Thymus (tissue), 11 donors: ENCODE measurements around the gene PLAA. TPM values are rescaled to one million over a fixed set of nuclear protein-coding genes. Genes with fewer than 3 reads are reported as not detected.

Experiments
- DNase-seq, 9 donors: peaks; one replicate each; pipeline ENCODE4 v3.0.0-alpha.2; 2013; ENCODE audit warnings: low spot score in 9 of 9, low read depth in 6 of 9, missing footprints in 1 of 9
- H3K27ac ChIP-seq, 2 donors: one replicate each; pipeline ENCODE4 v1.5.1; 2013; ENCODE audit warnings: control low read depth in 1 of 2, low read depth in 1 of 2, low read length in 1 of 2, mild to moderate bottlenecking in 1 of 2, moderate library complexity in 1 of 2
- H3K27me3 ChIP-seq, 2 donors: one replicate each; pipeline ENCODE4 v1.5.1; 2013; ENCODE audit warnings: low read length in 1 of 2; ENCODE audit not compliant: control insufficient read depth in 2 of 2, insufficient read depth in 1 of 2
- H3K36me3 ChIP-seq, 2 donors: one replicate each; pipeline ENCODE4 v1.5.1; 2013; ENCODE audit warnings: low read length in 1 of 2, mild to moderate bottlenecking in 1 of 2, moderate library complexity in 1 of 2; ENCODE audit not compliant: control insufficient read depth in 2 of 2, insufficient read depth in 2 of 2
- H3K4me1 ChIP-seq, 2 donors: one replicate each; pipeline ENCODE4 v1.5.1; 2013; ENCODE audit warnings: low read length in 2 of 2; ENCODE audit not compliant: control insufficient read depth in 2 of 2, insufficient read depth in 2 of 2
- H3K4me3 ChIP-seq, 2 donors: one replicate each; pipeline ENCODE4 v1.5.1; 2013; ENCODE audit warnings: low read length in 2 of 2, control low read depth in 1 of 2, mild to moderate bottlenecking in 1 of 2
- H3K9me3 ChIP-seq, 2 donors: one replicate each; pipeline ENCODE4 v1.5.1; 2013; ENCODE audit warnings: low read length in 1 of 2, mild to moderate bottlenecking in 1 of 2; ENCODE audit not compliant: control insufficient read depth in 2 of 2, insufficient read depth in 1 of 2
- WGBS: extraction: QIAGEN DNeasy Blood & Tissue Kit; methylation state at CpG from one replicate; pipeline ENCODE4 v1.1.7; 2013; 5-methylcytosine and 5-hydroxymethylcytosine counted together
- polyA plus RNA-seq: library from polyadenylated mRNA; stranded (reverse); fragments of 200-250 nt; gene quantifications from one replicate; pipeline ENCODE4 v1.2.3, GENCODE V29; 2013
- total RNA-seq: library from RNA; stranded (reverse); fragments of 120-200 nt; gene quantifications from one replicate; pipeline ENCODE4 v1.2.4, GENCODE V29; 2013
- donor health status: healthy.

PLAA gene
- total and polyA plus RNA-seq, 2 donors = 14.0 to 18.6 TPM

DNA sequence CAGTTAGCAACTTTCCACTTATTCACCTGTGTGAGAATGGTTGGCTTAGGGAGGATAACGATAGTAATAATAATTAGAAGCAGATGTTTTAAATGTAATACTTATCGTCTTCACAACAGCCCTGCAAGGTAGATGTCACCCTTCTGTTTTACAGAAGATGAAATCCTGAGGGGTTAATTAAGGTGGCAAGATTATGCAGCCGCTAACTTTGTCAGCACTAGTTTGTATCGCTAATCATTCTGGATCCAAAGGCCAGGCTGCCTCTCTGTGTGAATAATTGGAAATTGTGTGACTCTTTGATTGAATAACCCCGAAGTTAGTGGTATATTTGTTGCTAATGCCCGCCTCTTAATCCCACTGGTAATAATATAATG lies 9.8 kb upstream of the PLAA start:
- Histone ChIP-seq H3K4me1 (peaks cover 8 to 9% of the 10 kb centered on the region in 2 donors), H3K9me3 (no peaks in the 10 kb centered on the region), H3K27ac (peak overlapping the region; percentile 67 to 91), H3K27me3 (no peaks in the 10 kb centered on the region), H3K36me3 (no peaks in the 10 kb centered on the region), H3K4me3 (peak overlapping the region; percentile 57 to 84)
- no peak for DNase-seq
- WGBS = 52% methylated on average over 6 of the region's 6 CpGs

DNA sequence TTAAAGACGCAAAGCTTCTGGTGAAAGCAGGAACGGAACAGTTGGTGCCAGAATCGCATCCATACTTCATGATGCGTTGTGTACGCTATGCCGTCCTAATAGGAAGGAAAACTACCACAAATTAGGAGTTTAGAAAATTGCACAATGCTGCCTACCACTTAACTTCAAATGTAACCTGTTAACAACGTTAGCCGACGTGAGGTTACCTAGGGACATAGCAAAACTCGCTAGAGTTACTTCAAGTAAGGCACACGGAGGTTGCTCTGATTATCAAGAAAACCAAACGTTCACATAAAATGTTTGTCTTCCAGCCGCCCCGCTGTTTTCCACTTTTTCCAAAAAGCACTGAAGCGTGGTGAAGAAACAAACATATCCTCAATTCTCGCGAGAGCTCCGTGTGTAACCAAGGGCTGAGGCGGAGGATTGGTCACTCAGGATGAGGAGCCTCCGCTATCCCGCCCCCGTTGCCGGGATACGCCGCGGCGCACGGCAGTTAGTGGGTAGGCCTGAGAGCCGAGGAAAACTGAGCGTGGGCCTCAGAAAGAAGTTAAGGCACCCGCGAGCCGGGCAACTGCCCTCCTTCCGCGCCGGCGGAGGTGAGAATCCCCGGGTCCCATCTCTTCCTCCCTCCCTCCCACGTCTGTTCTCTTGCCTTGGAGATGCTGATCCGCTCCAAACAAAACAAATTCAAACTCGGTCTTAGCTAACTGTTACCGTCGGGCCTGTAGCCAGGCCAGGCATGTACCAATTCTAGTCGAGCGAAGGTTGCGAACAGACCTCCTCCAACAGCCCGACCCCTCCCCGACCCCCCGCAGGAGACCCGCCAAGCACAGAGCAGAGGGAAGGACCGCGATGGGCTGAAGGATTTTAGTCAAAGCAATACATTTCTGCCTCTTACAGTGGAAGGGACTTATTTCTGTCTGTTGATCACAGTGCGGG lies 9.1 kb upstream of the PLAA start, which contains the start of gene IFT74:
TSS of gene IFT74 (plus strand) at position 492 of the 939 bp plus-strand sequence. CDS start 5,556 bp downstream, outside the sequence.
- H3K4me1 ChIP-seq = peaks cover 8 to 9% of the 10 kb centered on the region in 2 donors
- H3K4me3 ChIP-seq = peak within 1 kb of the TSS; percentile 57 to 84
- H3K27me3 ChIP-seq = no peaks in the 10 kb centered on the region
- no peaks in the 10 kb centered on the region for H3K36me3 ChIP-seq
- under 1% methylated on average over 53 of the region's 53 CpGs for WGBS
- peak within 1 kb of the TSS; percentile 67 to 91 for H3K27ac ChIP-seq
- no peaks in the 10 kb centered on the region for H3K9me3 ChIP-seq
- DNase-seq = peak; percentile 89 to 98 (median 93)

DNA sequence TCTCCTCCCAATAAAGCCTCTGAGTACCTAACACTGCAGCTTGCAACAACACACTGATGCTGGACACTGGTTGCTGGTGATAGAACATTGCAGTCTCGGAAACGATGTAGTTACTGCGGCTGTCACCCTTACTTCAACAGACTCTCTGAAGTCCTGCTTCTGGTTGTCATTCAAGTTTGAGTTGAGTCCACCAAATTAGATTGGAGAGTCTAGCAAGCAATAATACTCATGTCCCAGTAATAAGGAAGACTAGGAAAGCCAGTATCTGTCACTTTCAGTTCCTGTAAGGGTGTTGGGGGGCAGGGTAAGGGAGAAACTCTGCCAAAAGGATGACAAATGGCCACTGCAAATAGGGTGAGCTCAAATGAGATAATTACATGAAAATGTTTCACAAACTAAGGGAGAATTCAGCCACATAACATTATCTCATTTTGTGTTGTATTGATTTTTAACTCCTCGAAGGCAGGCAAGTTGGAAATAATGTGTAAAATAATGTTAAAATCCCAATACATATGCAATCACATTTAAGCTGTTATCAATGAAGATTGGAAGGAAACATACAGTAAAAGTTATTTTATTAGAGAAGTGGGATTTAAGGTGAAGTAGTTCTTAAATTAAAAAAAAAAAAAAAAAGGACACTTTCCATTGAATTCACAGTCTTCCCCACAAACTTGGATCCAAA lies 8.3 kb upstream of the PLAA start:
- WGBS = 51% methylated on average over 4 of the region's 4 CpGs
- Histone ChIP-seq H3K4me3 (peak overlapping the region; percentile 57 to 84), H3K27me3 (no peaks in the 10 kb centered on the region), H3K9me3 (no peaks in the 10 kb centered on the region), H3K4me1 (peaks cover 8 to 9% of the 10 kb centered on the region in 2 donors), H3K27ac (peak overlapping the region; percentile 43 to 67), H3K36me3 (no peaks in the 10 kb centered on the region)
- peak in 1 of 9 donors; percentile 34 for DNase-seq

DNA sequence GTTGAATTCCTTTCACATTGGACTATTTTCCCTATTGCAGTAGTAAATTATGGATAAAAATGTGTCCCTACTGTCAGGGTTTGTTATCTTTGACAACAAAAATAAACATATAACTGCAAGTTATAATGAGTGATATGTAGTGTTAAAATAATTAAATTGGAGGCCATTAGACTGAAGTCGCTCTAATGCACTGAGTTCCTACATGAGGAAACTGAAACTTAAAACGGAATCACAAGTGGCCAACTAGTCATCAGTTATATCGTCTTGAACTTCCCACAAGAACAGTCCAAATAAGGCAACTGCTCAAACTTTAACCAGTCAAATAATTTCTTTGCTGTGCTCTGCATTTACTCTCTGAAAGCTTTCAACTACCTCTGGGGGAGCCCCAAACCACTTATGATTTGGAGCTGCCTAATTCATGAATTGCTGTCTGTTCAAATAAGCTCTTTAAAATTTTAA lies 7.0 kb upstream of the PLAA start:
- WGBS = 89% methylated on average over 3 of the region's 3 CpGs
- Histone ChIP-seq H3K9me3 (no peaks in the 10 kb centered on the region), H3K4me1 (peaks cover 8 to 9% of the 10 kb centered on the region in 2 donors), H3K27me3 (no peaks in the 10 kb centered on the region), H3K36me3 (no peaks in the 10 kb centered on the region), H3K27ac (peak overlapping the region in 1 of 2 donors; percentile 7), H3K4me3 (no peak overlapping the region)
- DNase-seq = no peak

DNA sequence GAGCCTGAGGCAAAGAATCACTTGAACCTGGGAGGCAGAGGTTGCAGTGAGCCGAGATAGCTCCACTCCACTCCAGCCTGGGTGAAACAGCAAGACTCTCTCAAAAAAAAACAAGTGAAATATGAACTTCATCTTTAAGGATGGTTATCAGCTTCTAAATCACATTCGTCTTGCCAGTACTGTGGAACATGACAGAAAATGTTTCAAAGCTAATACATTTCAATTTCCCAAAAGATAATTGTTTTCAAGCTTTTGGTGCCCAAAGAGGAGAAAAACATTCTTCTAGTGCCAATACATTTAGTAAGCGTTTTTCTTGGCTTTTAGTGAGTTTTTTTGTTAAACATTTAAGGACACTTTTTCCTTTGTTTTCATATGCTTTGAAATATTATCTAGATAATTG lies 4.8 kb upstream of the PLAA start:
- 95% methylated on average over 3 of the region's 3 CpGs for WGBS
- no peak for DNase-seq
- H3K36me3 ChIP-seq = no peaks in the 10 kb centered on the region
- no peak overlapping the region for H3K27ac ChIP-seq
- peaks cover 6 to 11% of the 10 kb centered on the region in 2 donors for H3K4me1 ChIP-seq
- no peaks in the 10 kb centered on the region for H3K9me3 ChIP-seq
- H3K27me3 ChIP-seq = no peaks in the 10 kb centered on the region
- H3K4me3 ChIP-seq = no peak overlapping the region

DNA sequence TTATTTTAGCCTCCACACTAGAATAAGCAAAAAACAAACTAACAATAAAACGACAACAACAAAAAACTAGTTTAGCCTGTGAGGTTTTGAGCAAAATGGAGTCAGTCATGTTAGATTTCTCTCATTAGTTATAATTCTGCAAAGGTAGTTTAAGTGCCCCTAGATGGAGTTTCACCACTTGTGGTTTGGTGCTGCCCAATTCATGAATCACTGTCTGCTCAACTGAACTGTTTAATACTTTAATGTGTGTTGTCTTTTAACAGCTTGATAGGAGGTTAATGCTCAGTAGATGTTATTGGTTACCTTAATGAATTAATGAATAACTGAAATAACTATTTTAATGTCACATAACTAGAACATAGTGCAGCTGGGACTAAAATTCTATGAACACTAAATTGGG lies 3.5 kb upstream of the PLAA start:
- Histone ChIP-seq H3K4me1 (peaks cover 11 to 14% of the 10 kb centered on the region in 2 donors), H3K9me3 (no peaks in the 10 kb centered on the region), H3K36me3 (no peaks in the 10 kb centered on the region), H3K27ac (no peak overlapping the region), H3K27me3 (no peaks in the 10 kb centered on the region), H3K4me3 (no peak overlapping the region)
- no peak for DNase-seq
- 98% methylated on average over 1 of the region's 1 CpG for WGBS

DNA sequence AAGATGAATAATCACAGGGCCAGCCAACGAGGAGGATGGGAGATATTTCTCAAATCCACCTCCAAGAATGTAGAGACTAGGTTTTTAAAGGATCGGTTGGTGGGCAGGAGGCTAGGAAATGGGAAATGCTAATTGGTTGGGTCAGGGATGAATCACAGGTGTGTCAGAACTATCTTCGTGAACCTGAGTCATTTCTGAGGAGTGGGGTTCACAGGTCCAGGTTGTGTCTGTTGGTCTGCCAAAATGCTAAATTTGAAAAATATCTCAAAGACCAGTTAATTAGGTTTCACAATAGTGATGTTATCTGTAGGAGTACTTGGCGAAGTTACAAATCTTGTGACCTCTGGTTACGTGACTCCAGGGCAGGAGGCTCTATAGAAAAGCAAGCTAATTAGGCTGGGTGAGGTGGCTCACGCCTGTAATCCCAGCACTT lies 2.6 kb upstream of the PLAA start:
- Histone ChIP-seq H3K27me3 (no peaks in the 10 kb centered on the region), H3K36me3 (no peaks in the 10 kb centered on the region), H3K9me3 (no peaks in the 10 kb centered on the region), H3K4me3 (no peak overlapping the region), H3K4me1 (peaks cover 8 to 11% of the 10 kb centered on the region in 2 donors), H3K27ac (no peak overlapping the region)
- WGBS = 95% methylated on average over 6 of the region's 6 CpGs
- no peak for DNase-seq

DNA sequence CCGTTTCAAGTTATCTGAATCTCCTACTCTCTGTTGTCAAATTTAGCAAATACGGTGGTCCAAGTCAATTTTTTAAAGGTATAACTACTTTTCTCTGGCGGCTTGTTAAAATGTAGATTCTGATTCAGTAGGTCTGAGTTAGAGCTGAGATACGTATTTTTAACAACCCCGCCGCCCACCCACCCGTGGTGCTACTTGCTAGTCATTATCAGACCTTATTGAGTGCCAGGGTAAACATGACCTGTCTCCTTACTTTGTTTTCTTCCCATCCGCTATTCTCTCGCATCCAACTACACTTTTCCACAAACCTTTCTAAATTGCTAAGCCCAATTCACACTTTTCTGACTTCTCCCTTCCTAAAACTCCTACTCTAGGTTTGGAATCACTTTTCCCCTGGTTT lies 694 bp upstream of the PLAA start:
- DNase-seq = no peak
- Histone ChIP-seq H3K9me3 (no peaks in the 10 kb centered on the region), H3K4me1 (peaks cover 8 to 11% of the 10 kb centered on the region in 2 donors), H3K27me3 (no peaks in the 10 kb centered on the region), H3K27ac (peak overlapping the region in 1 of 2 donors; percentile 97), H3K36me3 (peaks cover 0 to 6% of the 10 kb centered on the region in 2 donors), H3K4me3 (peak overlapping the region; percentile 84 to 99)
- WGBS = 2% methylated on average over 9 of the region's 9 CpGs

DNA sequence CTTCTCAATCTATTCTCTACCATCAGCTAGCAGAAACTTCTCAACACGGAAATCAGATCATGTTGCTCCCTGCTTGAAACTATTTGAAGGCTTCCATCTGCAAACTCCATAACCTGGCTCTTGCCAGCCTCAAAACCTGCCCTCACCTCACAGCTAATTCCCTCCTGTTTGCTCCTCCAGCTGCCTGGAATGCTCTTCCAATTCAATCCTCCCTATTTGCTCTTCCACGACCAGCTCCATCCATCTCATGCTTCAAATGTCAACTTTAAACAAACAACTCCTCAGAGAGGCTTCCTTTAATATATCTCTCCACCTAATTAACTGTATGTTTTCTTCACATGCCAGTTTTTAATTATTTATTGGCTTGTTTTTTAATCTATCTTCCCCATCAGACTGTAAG lies 1.5 kb downstream of the PLAA start:
- DNase-seq = no peak
- peaks cover 8 to 11% of the 10 kb centered on the region in 2 donors for H3K4me1 ChIP-seq
- no peak overlapping the region for H3K27ac ChIP-seq
- peaks cover 0 to 6% of the 10 kb centered on the region in 2 donors for H3K36me3 ChIP-seq
- no peaks in the 10 kb centered on the region for H3K27me3 ChIP-seq
- H3K4me3 ChIP-seq = peak overlapping the region; percentile 84 to 99
- no peaks in the 10 kb centered on the region for H3K9me3 ChIP-seq
- 85% methylated on average over 2 of the region's 2 CpGs for WGBS
